Iris pigment epithelial cell (primary cell): Measurements from ENCODE around the gene TSGA10IP.
A peak's percentile ranks its signal among the peaks of the same experiment; 100 is the strongest.

Source experiments
- DNase-seq: peaks from one replicate; pipeline ENCODE4 v3.0.0-alpha.2; 2011; ENCODE audit warnings: low read depth

The TSGA10IP gene

GRCh38 chr11:65976216-65977176 lies 31.2 kb downstream of the TSGA10IP start:
- DNase-seq = no peak

GRCh38 chr11:65977621-65978390 lies 32.5 kb downstream of the TSGA10IP start:
- DNase-seq = no peak

- DNase-seq = no peak
Observed at GRCh38 chr11:65978391-65979238, 33.3 kb downstream of the TSGA10IP start.

- DNase-seq = no peak
Observed at GRCh38 chr11:65979261-65979759, 34.0 kb downstream of the TSGA10IP start.

GRCh38 chr11:65981101-65981740 lies 35.9 kb downstream of the TSGA10IP start:
- no peak for DNase-seq

GRCh38 chr11:65981972-65982823 lies 36.9 kb downstream of the TSGA10IP start:
- DNase-seq = no peak

- no peak for DNase-seq
Observed at GRCh38 chr11:65982824-65983588, 37.7 kb downstream of the TSGA10IP start.

GRCh38 chr11:65983589-65983987 lies 38.3 kb downstream of the TSGA10IP start:
- DNase-seq = no peak

GRCh38 chr11:65987336-65987735 lies 42.1 kb downstream of the TSGA10IP start:
- no peak for DNase-seq

GRCh38 chr11:65988791-65989592 lies 43.7 kb downstream of the TSGA10IP start:
- DNase-seq = peak; percentile 94

- no peak for DNase-seq
Observed at GRCh38 chr11:65992056-65992455, 46.8 kb downstream of the TSGA10IP start.

- no peak for DNase-seq
Observed at GRCh38 chr11:65997286-65997685, 52.0 kb downstream of the TSGA10IP start.

GRCh38 chr11:66001942-66002647 lies 56.8 kb downstream of the TSGA10IP start, which contains the start of the genes BANF1 and EIF1AD:
Gene BANF1, plus strand, starts transcription at chr11:66002503. Its CDS starts 748 bp downstream, at chr11:66003251.
Gene EIF1AD, minus strand, starts transcription at chr11:66002157. Its CDS starts 1,768 bp downstream, at chr11:66000389.
- DNase-seq = peak; percentile 99

- DNase-seq = peak; percentile 48
Observed at GRCh38 chr11:66002648-66003225, 57.5 kb downstream of the TSGA10IP start.

GRCh38 chr11:66003291-66003690 lies 58.0 kb downstream of the TSGA10IP start:
- no peak for DNase-seq

- no peak for DNase-seq
Observed at GRCh38 chr11:66004186-66004585, 58.9 kb downstream of the TSGA10IP start.

GRCh38 chr11:66006134-66006890 lies 61.0 kb downstream of the TSGA10IP start:
- no peak for DNase-seq
